Prostate gland (tissue), 2 donors: ENCODE data around the gene SPATA16.

Experiments
- CTCF ChIP-seq, 4 experiments: fragments of 200-600 bp in 2 of 4; fragments of 450-650 bp in 2 of 4; sonication (generic) in 2 of 4; IDR thresholded peaks; 1 replicate in 3 of 4; 2 replicates in 1 of 4; pipeline ENCODE4 v1.5.1; 2016 to 2019; ENCODE audit warnings: antibody characterized with exemption in 4 of 4, mild to moderate bottlenecking in 2 of 4, moderate library complexity in 2 of 4
- POLR2AphosphoS5 ChIP-seq: sonication (generic); formaldehyde crosslinking; IDR thresholded peaks from one replicate; pipeline ENCODE4 v1.6.1; 2017; ENCODE audit warnings: antibody characterized with exemption

- no peak for TF ChIP-seq CTCF (IDR thresholded peaks at IDR 0.05)
- no peak for TF ChIP-seq POLR2AphosphoS5
Measured at GRCh38 chr3:172973799-172974198, 167.2 kb downstream of the SPATA16 start.
